GM12864 (cell line): ENCODE measurements around the gene CLSTN2.

ENCODE experiments used
- DNase-seq: peaks from one replicate; pipeline ENCODE4 v3.0.0-alpha.2; 2011; ENCODE audit warnings: low read depth
- H3K4me3 ChIP-seq: 2 replicates; pipeline ENCODE4 v1.5.1; 2011; ENCODE audit warnings: mild to moderate bottlenecking, low read depth, low read length, control low read depth
- TF ChIP-seq, protein P1 (sequence below): IDR thresholded peaks from 2 replicates; pipeline ENCODE4 v1.5.1; 2011; ENCODE audit warnings: low read depth, mild to moderate bottlenecking, moderate library complexity, low read length, control low read depth, inconsistent platforms; ENCODE audit errors: missing control alignments

Gene CLSTN2

DNA sequence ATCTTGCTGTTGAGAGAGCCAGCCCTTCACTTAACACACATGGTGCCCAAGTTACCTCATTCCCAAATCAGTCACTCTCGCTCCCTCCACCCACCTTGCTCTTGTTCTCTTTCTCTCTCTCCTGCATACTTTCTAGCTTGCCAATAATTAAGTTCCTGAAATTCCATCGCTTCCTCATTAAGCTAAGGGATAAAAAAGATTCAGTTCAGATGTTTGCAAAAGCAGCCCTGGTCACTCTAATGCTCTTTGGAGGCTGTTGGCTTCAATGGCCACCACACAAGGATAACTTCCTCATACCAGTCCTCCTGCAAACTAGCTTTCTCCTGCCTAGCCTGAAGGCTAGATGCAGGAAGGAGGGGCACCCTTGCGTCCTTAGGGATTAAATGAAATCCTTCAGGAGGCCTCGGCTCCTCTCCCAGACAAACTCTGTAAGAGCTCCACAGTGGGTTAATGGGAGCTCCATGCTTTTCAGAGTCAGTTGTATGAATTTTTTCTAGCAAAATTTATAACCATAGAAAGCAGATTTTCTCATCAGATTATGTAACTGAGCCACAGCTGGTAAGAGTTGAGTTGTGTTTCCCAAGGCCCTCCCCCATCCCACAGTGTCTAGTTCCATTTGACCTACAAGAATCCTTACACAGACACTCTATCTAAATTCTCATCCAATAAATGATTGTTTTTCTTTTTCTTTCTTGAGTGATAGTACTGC is 566.2 kb downstream of the CLSTN2 start:
- TF ChIP-seq, protein P1, sequence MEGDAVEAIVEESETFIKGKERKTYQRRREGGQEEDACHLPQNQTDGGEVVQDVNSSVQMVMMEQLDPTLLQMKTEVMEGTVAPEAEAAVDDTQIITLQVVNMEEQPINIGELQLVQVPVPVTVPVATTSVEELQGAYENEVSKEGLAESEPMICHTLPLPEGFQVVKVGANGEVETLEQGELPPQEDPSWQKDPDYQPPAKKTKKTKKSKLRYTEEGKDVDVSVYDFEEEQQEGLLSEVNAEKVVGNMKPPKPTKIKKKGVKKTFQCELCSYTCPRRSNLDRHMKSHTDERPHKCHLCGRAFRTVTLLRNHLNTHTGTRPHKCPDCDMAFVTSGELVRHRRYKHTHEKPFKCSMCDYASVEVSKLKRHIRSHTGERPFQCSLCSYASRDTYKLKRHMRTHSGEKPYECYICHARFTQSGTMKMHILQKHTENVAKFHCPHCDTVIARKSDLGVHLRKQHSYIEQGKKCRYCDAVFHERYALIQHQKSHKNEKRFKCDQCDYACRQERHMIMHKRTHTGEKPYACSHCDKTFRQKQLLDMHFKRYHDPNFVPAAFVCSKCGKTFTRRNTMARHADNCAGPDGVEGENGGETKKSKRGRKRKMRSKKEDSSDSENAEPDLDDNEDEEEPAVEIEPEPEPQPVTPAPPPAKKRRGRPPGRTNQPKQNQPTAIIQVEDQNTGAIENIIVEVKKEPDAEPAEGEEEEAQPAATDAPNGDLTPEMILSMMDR: no peak
- no peak overlapping the region for H3K4me3 ChIP-seq
- DNase-seq: no peak

DNA sequence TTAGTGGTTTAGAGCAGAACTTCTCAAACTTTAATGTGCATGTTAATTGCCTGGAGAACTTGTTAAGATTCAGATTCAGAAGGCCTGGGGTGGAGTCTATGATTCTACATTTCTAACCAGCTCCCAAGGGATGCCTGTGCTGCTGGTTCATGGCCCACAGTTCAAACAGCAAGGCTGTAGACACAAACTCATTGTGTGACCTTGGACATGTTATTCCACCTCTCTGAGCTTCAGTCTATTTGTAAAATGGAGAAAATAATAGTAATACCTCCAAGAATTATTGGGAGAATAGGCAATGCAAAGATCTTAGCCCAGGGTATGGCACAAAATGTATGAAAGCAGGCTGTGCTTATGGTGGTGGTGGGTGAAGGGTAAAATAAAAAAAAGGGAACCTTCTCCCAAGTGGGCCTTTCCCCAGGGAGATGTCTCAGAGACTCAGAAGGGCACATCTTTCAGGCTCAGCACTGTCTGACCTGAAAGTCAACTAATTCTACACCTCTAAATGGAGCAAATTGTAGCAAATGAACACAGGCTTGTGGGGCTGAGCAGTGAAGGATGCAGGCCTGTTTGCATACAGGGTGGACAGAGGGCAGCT is 566.9 kb downstream of the CLSTN2 start:
- H3K4me3 ChIP-seq: no peak overlapping the region
- no peak for DNase-seq
- TF ChIP-seq, protein P1: no peak

DNA sequence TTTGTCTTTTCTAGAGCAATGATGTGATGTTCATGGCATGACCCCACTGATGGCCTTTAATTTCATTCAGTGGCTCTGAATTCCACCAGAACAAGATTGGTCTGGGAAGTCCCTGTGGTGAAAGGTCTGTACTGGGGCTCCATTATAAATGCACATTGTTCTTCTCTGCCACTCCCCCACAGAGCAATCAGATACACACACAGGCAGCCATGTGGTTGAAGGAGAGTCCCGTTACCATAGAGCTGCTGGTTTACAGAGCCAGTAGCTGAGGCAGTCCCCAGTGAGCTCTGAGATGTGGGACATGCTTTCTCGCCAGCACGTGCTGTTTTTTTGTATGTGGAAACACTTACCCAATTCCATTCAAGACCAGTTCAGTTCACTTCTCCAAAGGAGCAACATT is 570.2 kb downstream of the CLSTN2 start:
- TF ChIP-seq, protein P1: no peak
- no peak overlapping the region for H3K4me3 ChIP-seq
- DNase-seq: no peak

DNA sequence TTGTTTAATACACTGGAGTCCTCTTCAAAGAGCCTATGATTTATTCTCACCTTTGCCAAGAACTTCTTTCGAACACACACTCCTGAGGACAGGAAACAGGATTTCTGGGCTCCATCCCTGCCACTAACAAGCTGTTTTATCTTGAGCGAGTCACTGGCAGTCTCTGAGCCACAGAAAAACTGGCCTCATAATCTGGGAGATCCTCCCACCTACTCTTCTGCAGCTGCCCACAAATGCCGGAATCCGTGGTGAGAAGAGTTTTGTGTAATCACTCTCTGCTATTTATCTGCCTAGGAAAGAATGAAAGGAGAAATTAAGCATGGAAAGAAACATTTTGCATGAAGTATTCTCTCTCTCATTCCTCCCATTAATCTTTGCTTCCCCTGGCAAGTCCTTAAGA is 570.9 kb downstream of the CLSTN2 start:
- no peak for DNase-seq
- TF ChIP-seq, protein P1: no peak
- no peak overlapping the region for H3K4me3 ChIP-seq

DNA sequence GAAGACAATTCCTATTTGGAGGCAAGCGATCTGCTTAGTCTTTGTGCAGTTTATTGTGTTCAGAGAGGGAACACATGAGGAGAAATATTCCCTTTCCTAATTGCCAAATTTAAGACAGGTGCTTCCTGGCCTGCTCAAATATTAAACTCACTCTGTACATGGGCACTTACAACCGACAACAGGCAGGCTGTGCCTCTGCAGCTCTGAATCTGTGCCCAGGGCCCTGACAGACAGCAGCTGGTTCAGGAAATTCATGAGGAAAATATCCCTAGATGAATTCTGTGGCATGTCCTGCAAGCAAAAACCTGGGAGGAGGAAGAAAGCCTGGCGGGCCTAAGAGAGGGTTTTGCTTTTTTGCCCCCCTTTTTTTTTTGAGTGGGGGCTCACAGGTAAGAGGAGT is 573.6 kb downstream of the CLSTN2 start:
- no peak overlapping the region for H3K4me3 ChIP-seq
- no peak for DNase-seq
- TF ChIP-seq, protein P1: no peak

DNA sequence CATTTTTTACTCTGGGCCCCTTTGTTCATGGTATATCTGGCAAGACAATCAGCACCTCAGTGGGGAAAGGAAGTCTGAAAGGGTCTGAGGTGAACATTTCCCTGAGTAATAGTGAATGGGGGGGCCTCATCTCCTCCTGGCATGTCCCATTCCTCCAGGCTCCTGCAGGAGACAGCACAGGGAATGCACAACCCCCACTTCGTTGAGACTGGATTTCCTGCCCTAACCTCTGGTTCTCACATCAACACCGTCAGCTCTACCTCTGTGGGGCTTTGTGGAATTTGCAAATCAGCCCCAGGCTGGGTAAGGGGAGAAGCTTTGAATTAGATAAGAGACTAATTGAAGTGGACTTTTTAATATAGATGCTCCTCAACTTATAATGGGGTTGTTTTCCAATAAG is 574.5 kb downstream of the CLSTN2 start:
- H3K4me3 ChIP-seq: no peak overlapping the region
- no peak for DNase-seq
- TF ChIP-seq, protein P1: no peak
